ENCODE measurements around the gene CHRNA7. TPM values are rescaled to one million over a fixed set of nuclear protein-coding genes. Genes with fewer than 3 reads are reported as not detected.

Gene CHRNA7
- total and polyA plus RNA-seq, 5 experiments from 2014 or later, result 0.22 TPM; not detected in 4

DNA sequence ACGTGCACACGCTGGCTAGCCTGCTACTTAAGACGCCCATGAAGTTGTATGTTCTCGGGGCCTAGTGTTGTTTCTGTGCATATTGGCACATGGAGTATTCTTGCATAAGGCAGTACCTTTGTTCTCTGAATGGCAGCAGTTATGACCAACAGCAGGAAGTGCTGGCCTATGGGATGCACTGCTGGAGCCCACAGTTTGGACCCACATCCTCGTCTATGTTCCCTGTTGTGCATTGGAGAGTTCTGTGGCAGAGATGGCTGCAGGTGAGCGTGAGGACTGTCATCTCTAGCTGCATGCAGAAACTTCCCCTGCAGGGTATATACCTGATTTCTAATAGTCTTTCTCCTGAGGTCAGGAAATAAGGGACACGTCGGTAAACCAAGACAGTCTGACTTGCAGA lies 81.8 kb downstream of the CHRNA7 start:
- H3K9me3 Mint-ChIP-seq, result no peaks in the 10 kb centered on the region
- no peaks in the 10 kb centered on the region for H3K36me3 Mint-ChIP-seq
- ATAC-seq (no peak), DNase-seq (no peak)
- no peak overlapping the region for H3K4me3 Mint-ChIP-seq
- H3K4me1 Mint-ChIP-seq, result no peaks in the 10 kb centered on the region
- peaks cover 7 to 44% (median 24%) of the 10 kb centered on the region in 5 donors for H3K27me3 Mint-ChIP-seq
- POLR2A ChIA-PET, result no interaction called here
- H3K27ac Mint-ChIP-seq, result no peak overlapping the region

DNA sequence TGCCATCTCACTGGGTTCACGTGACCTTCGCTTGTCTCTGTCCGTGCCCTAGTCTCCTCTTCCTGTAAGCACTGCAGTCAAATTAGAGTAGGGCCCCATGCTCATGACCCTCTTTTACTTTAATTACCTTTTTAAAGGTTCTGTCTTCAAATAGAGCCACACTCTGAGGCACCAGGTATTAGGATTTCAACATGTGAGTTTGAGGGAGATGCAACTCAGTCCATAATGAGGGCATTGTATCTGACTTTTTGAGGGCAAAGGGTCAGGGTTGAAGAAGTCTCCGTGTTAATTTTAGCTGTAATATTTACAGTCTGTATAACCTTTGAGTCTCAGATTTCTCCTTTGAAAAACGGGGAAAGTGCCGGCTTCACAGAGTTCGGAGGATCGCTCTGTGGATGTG lies 82.9 kb downstream of the CHRNA7 start:
- H3K4me3 Mint-ChIP-seq, result no peak overlapping the region
- no peak for DNase-seq
- H3K36me3 Mint-ChIP-seq, result no peaks in the 10 kb centered on the region
- H3K9me3 Mint-ChIP-seq, result no peaks in the 10 kb centered on the region
- POLR2A ChIA-PET, result no interaction called here
- ATAC-seq, result no peak
- H3K27ac Mint-ChIP-seq, result no peak overlapping the region
- H3K4me1 Mint-ChIP-seq, result no peaks in the 10 kb centered on the region
- H3K27me3 Mint-ChIP-seq, result peaks cover 7 to 47% (median 25%) of the 10 kb centered on the region in 5 donors

DNA sequence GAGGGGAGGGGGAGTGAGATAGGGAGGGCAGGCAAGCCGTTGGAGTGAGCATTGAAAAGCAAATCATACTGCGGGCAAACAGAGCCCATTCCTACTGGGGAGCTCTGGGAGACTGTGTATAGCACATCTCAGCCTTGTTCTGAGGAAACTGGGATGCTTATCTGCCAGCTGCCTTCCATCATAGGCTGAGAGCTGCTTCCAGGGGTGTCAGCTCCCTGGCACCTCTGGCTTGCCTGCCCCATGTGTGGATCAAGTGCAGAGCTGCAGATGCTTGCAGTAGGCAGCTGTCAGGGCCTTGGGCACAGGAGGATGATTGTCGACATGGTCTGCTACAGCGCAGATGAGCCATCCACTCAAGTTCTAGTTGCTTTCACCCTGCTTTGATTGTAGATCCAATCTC lies 86.8 kb downstream of the CHRNA7 start:
- ATAC-seq, result no peak
- H3K4me1 Mint-ChIP-seq, result no peaks in the 10 kb centered on the region
- H3K36me3 Mint-ChIP-seq, result no peaks in the 10 kb centered on the region
- POLR2A ChIA-PET, result no interaction called here
- H3K9me3 Mint-ChIP-seq, result no peaks in the 10 kb centered on the region
- H3K27me3 Mint-ChIP-seq, result peaks cover 5 to 35% (median 21%) of the 10 kb centered on the region in 5 donors
- no peak overlapping the region for H3K27ac Mint-ChIP-seq
- no peak for DNase-seq
- H3K4me3 Mint-ChIP-seq, result no peak overlapping the region

GRCh38 chr15:32119286-32119685 lies 89.0 kb downstream of the CHRNA7 start:
- ATAC-seq, result no peak
- H3K9me3 Mint-ChIP-seq, result no peaks in the 10 kb centered on the region

DNA sequence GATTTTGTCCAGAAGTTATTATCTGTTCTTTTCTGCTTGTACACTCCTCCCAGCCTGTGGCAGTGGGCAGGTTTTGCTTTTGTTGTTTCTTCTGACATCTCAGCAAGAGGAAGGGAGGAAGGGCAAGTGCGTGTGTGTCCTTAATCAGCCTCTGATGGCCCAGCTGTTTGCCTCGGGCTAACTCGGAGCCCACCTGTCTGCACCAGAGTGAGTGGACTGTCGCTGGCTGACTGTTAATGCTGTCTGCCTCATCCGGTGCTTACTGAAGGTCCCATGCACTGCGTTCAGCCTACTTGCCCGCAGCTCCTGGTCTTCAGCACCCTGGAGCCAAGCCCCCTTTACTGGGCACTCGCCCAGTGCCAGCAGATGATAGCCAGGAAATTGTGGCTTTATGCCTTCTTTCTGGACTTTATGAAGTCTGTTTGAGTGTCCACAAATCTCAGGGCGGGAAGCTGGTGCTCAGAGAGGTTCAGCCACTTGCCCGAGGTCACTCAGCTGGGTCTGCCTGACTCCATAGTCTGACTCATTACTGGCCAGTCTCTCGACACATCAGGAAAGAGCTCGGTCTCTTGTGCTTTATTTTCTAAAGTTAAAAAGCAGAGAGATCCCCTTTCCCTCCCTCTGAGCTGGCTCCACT lies 89.5 kb downstream of the CHRNA7 start:
- POLR2A ChIA-PET, result no interaction called here
- no peak for ATAC-seq
- DNase-seq, result no peak
- Mint-ChIP-seq H3K36me3 (no peaks in the 10 kb centered on the region), H3K27ac (no peak overlapping the region), H3K4me3 (no peak overlapping the region), H3K9me3 (no peaks in the 10 kb centered on the region), H3K27me3 (peaks cover 2 to 26% (median 21%) of the 10 kb centered on the region in 5 donors), H3K4me1 (no peaks in the 10 kb centered on the region)

More at GRCh38 chr15:32119286-32119685, 89.0 kb downstream of the CHRNA7 start:
- POLR2A ChIA-PET, result no interaction called here
- H3K4me1 Mint-ChIP-seq, result no peaks in the 10 kb centered on the region
- H3K27ac Mint-ChIP-seq, result no peak overlapping the region
- H3K27me3 Mint-ChIP-seq, result peaks cover 2 to 26% (median 21%) of the 10 kb centered on the region in 5 donors
- DNase-seq, result no peak
- no peaks in the 10 kb centered on the region for H3K36me3 Mint-ChIP-seq
- no peak overlapping the region for H3K4me3 Mint-ChIP-seq

DNA sequence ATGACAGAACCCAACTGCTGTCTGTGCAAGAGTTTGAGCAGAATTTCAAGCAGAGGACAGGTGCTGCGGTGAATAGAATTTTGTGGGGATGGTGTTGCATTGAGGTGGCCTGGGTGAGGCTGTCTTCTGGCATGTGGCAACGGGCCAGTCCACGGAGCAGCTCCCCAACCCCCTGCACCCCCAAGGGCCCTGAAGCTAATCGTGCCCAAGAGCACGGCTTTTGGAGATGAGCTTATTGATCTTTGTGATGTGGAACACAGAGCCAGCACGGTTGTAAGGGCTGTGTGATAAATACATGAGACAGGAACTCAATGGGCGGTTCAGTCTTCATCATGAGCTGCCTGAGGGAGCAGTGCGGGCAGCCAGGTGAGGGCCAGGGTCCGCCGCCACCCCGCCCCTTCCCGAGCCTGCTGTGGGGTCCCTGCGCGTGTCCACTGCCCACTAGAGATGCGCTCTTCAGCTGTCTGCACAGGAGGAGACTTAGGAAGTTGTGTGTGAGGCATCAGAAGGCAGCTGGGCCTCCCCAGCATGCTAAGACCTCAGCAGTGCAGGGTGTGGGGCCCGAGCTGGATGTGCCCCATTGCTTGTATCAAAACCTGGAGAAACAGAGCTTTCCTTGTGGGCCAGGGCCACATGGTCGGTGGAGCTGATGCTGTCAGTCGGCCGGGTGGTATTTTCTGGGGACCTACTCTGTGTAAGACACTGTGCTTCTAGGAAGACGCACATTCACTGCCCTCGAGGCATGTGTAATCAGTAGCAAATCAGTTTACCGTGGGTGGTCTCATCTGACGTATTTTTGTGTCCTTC lies 90.5 kb downstream of the CHRNA7 start:
- no peaks in the 10 kb centered on the region for H3K4me1 Mint-ChIP-seq
- no peak for ATAC-seq
- no peaks in the 10 kb centered on the region for H3K9me3 Mint-ChIP-seq
- no peaks in the 10 kb centered on the region for H3K36me3 Mint-ChIP-seq
- peaks cover 2 to 26% (median 16%) of the 10 kb centered on the region in 5 donors for H3K27me3 Mint-ChIP-seq
- no peak overlapping the region for H3K27ac Mint-ChIP-seq
- no peak for DNase-seq
- POLR2A ChIA-PET, result no interaction called here
- no peak overlapping the region for H3K4me3 Mint-ChIP-seq

DNA sequence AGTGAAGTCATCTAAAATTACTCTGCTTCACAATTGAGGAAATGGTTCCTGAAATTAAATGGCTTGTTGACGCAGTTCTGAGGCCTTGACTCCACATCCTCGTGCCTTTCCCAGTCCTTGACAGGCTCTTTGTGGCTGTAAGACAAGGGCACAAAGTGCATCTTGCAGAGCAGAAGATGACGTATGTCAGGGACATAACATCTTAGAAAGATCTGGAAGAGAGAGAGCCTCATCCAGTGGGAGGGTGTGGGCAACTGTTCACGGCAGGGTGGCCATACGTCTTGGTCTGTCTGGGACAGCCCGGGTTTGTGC lies 91.0 kb downstream of the CHRNA7 start:
- no peak for ATAC-seq
- no peaks in the 10 kb centered on the region for H3K4me1 Mint-ChIP-seq
- no peak overlapping the region for H3K27ac Mint-ChIP-seq
- DNase-seq, result no peak
- H3K27me3 Mint-ChIP-seq, result peaks cover 2 to 26% (median 13%) of the 10 kb centered on the region in 5 donors
- no peaks in the 10 kb centered on the region for H3K9me3 Mint-ChIP-seq
- POLR2A ChIA-PET, result no interaction called here
- H3K36me3 Mint-ChIP-seq, result no peaks in the 10 kb centered on the region
- no peak overlapping the region for H3K4me3 Mint-ChIP-seq

GRCh38 chr15:32122013-32122412 lies 91.7 kb downstream of the CHRNA7 start:
- no peak for DNase-seq
- H3K27ac Mint-ChIP-seq, result no peak overlapping the region
- H3K4me1 Mint-ChIP-seq, result no peaks in the 10 kb centered on the region
- POLR2A ChIA-PET, result no interaction called here
- no peak overlapping the region for H3K4me3 Mint-ChIP-seq
- H3K27me3 Mint-ChIP-seq, result peaks cover 2 to 26% (median 13%) of the 10 kb centered on the region in 5 donors
- H3K36me3 Mint-ChIP-seq, result no peaks in the 10 kb centered on the region
- ATAC-seq, result no peak
- H3K9me3 Mint-ChIP-seq, result no peaks in the 10 kb centered on the region

DNA sequence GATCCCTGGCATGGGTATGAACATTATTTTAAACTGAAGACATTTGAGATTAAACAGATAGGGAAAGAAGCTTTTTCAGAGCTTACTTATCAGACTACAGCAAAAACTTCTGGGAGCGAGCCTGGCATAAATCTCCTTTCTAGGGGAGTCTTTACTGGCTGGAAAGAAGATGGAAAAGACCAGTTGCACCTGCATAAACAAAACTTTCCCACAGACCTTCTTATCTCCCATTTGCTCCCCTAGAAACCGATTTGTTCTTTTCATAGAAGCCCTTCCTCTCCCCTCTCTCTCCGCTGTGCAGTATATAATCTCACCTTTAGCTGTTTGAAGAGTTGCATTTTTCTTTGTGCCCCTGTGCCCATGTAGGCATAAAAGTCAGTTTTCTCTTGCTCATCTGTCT lies 93.2 kb downstream of the CHRNA7 start:
- POLR2A ChIA-PET, result no interaction called here
- Mint-ChIP-seq H3K4me1 (no peaks in the 10 kb centered on the region), H3K4me3 (no peak overlapping the region), H3K36me3 (no peaks in the 10 kb centered on the region), H3K9me3 (no peaks in the 10 kb centered on the region), H3K27me3 (peaks cover 2 to 28% (median 10%) of the 10 kb centered on the region in 5 donors), H3K27ac (no peak overlapping the region)
- DNase-seq, result no peak
- no peak for ATAC-seq

DNA sequence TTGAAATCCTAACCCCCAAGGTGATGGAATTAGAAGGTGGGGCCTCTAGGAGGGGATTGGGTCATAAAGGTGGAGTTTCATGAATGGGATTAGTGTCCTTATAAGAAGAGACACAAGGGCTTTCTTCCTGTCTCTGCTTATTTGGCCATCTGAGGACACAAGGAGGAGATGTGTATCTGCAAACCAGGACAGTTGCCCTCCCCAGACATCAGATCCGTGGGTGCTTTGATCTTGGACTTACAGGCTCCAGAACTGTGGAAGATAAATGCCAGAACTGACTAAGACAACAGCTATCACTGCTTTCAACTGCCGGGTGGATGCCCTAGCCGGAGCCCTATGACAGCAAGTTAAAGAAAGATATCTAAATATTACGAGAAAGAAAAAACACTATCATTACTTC lies 94.4 kb downstream of the CHRNA7 start:
- H3K4me1 Mint-ChIP-seq, result no peaks in the 10 kb centered on the region
- H3K4me3 Mint-ChIP-seq, result no peak overlapping the region
- no peaks in the 10 kb centered on the region for H3K9me3 Mint-ChIP-seq
- POLR2A ChIA-PET, result no interaction called here
- ATAC-seq, result no peak
- H3K27ac Mint-ChIP-seq, result no peak overlapping the region
- H3K36me3 Mint-ChIP-seq, result no peaks in the 10 kb centered on the region
- peaks cover 0 to 21% (median 7%) of the 10 kb centered on the region in 5 donors for H3K27me3 Mint-ChIP-seq
- DNase-seq, result no peak

DNA sequence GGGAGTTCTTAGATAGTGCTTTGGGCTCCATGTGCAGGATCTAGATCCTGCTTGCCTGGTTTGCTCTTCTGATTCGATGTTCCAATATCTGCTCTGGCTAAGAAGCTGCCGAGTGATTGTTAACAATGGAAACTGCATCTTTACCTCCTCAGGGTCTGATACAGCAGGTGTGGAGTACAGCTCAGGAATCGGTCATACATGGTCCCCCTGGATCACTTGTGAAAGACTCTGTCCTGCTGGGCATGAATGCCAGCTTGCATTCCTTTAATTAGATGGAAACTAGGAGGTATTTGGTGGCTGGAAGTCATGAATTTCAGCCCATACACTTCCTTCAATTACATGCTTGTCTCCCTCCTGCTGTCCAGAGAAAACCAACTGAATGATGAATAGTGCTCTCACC lies 95.3 kb downstream of the CHRNA7 start:
- POLR2A ChIA-PET, result no interaction called here
- DNase-seq, result no peak
- Mint-ChIP-seq H3K36me3 (no peaks in the 10 kb centered on the region), H3K4me1 (no peaks in the 10 kb centered on the region), H3K9me3 (no peaks in the 10 kb centered on the region), H3K27me3 (peaks cover 4 to 21% (median 9%) of the 10 kb centered on the region in 5 donors), H3K4me3 (no peak overlapping the region), H3K27ac (no peak overlapping the region)
- ATAC-seq, result no peak

GRCh38 chr15:32129815-32130214 lies 99.5 kb downstream of the CHRNA7 start:
- no peaks in the 10 kb centered on the region for H3K9me3 Mint-ChIP-seq
- H3K36me3 Mint-ChIP-seq, result no peaks in the 10 kb centered on the region
- H3K4me3 Mint-ChIP-seq, result no peak overlapping the region
- ATAC-seq, result no peak
- POLR2A ChIA-PET, result no interaction called here
- H3K4me1 Mint-ChIP-seq, result no peaks in the 10 kb centered on the region
- DNase-seq, result no peak
- H3K27me3 Mint-ChIP-seq, result peaks cover 10 to 35% (median 20%) of the 10 kb centered on the region in 5 donors
- no peak overlapping the region for H3K27ac Mint-ChIP-seq

DNA sequence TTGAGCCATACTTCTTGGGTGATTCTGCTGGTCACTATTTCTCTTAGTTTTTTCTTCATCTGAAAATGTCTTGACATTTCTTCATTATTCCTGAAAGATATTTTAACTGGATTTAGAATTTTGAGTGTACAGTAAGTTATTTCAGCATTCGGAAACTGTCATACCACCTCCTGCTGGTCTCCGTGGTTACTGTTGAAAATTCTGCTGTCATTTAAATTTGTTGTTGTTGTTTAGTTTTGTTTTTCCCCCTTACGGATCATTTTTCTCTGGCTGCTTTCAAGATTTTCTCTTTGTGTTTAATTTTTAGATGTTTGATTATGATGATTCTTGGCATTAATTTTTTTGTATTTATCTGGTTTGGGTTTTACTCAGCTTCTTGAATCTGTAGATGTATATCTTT lies 100.5 kb downstream of the CHRNA7 start:
- ATAC-seq, result no peak
- Mint-ChIP-seq H3K4me3 (no peak overlapping the region), H3K4me1 (no peaks in the 10 kb centered on the region), H3K9me3 (no peaks in the 10 kb centered on the region), H3K36me3 (no peaks in the 10 kb centered on the region), H3K27ac (no peak overlapping the region), H3K27me3 (peaks cover 12 to 45% (median 19%) of the 10 kb centered on the region in 5 donors)
- no peak for DNase-seq
- POLR2A ChIA-PET, result no interaction called here

DNA sequence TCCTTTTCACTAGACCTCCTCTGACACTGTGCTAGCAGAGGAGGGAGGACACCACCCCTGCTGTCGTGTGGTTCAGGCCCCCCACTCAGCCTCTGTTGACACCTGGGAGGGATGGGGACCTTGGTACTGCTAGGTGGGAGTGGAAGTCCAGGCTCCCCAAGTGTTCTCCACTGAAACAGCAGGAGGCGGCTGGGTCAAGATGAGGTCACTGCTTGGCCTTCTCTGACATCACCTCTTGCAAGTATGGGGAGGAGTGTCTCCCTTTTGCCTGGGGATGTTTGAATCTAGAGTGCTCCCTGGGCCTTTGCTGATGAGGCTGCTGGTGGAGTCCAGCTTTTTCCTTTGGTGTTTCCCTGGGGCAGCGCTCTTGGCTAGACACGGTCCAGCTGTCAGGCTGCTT lies 101.5 kb downstream of the CHRNA7 start:
- Mint-ChIP-seq H3K4me3 (no peak overlapping the region), H3K9me3 (no peaks in the 10 kb centered on the region), H3K27ac (no peak overlapping the region), H3K4me1 (no peaks in the 10 kb centered on the region), H3K36me3 (no peaks in the 10 kb centered on the region), H3K27me3 (peaks cover 13 to 50% (median 19%) of the 10 kb centered on the region in 5 donors)
- DNase-seq (no peak), ATAC-seq (no peak)
- POLR2A ChIA-PET, result no interaction called here

All from naive thymus-derived CD8-positive, alpha-beta T cell (primary cell).